Stimulated activated CD4-positive, alpha-beta T cell treated with anti-CD3 and anti-CD28 coated beads, Interleukin-1b, Interleukin-23, amount 100 ng/mL, for 24 hours (primary cell): ENCODE data around the gene CEPT1.

Experiments
- DNase-seq, 4 experiments: peaks; one replicate each; pipeline ENCODE4 v3.0.0-alpha.2; 2020; ENCODE audit warnings: low read depth in 4 of 4, low spot score in 1 of 4

CEPT1 gene

GRCh38 chr1:111225717-111226400, 85.8 kb downstream of the CEPT1 start:
- DNase-seq = no peak

DNA sequence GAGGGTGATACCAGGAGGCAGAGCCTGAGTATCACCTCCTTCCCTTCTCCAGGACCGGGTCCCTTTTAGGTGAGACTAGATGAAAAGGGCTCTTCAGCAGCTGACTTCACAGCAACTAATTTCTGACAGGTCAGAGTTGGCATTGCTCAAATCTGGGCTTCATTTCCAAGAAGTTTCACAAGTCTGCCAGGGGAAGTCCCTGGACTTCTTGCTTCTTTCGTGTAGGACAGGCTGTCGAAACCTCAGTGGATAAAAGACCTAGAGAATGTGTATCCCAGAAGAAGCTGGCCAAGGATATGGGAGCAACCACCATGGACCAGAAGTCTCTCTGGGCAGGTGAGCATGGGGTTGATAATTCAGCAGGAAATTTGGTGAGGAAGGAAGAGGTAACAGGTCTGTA, 87.4 kb downstream of the CEPT1 start, which contains the start of gene CHI3L2:
CHI3L2 (plus strand) TSS at position 280 of the 400 bp plus-strand sequence; CDS start at position 297, 17 bp downstream.
- DNase-seq = no peak

GRCh38 chr1:111227851-111228747, 88.1 kb downstream of the CEPT1 start:
- DNase-seq = no peak

GRCh38 chr1:111228748-111229126, 88.7 kb downstream of the CEPT1 start:
- DNase-seq = no peak

- DNase-seq = no peak
Observed at GRCh38 chr1:111232134-111232533, 92.1 kb downstream of the CEPT1 start.

GRCh38 chr1:111234258-111234657, 94.2 kb downstream of the CEPT1 start:
- no peak for DNase-seq
